Hepatic stellate cell (primary cell): Measurements from ENCODE around the gene BACH2.
"Not testable (repeated sequence)": the region's sequence is repeated elsewhere in the genome, so short reads cannot be mapped to it uniquely, and the experiment has no call there.

Experiments used
- DNase-seq: peaks from one replicate; pipeline ENCODE4 v3.0.0; 2011; ENCODE audit warnings: low spot score

Gene BACH2

GRCh38 chr6:90296341-90297114 lies at the start of gene BACH2:
TSS of gene BACH2 (minus strand) at chr6:90296843. CDS start at chr6:90008844, 287,999 bp downstream.
- peak; percentile 43 for DNase-seq

GRCh38 chr6:90343576-90343975 lies 46.9 kb upstream of the BACH2 start:
- DNase-seq, result no peak

- no peak for DNase-seq
These were observed 41.8 kb upstream of the BACH2 start for GRCh38 chr6:90338409-90338808.

GRCh38 chr6:90336388-90336947 lies 39.8 kb upstream of the BACH2 start:
- no peak for DNase-seq

GRCh38 chr6:90333928-90334327 lies 37.3 kb upstream of the BACH2 start:
- DNase-seq, result no peak

GRCh38 chr6:90332978-90333543 lies 36.4 kb upstream of the BACH2 start:
- DNase-seq, result not testable (repeated sequence)

- no peak for DNase-seq
These were observed 32.9 kb upstream of the BACH2 start for GRCh38 chr6:90329386-90330077.

GRCh38 chr6:90328004-90328403 lies 31.4 kb upstream of the BACH2 start:
- DNase-seq, result no peak

- no peak for DNase-seq
These were observed 29.9 kb upstream of the BACH2 start for GRCh38 chr6:90326404-90327057.

GRCh38 chr6:90323706-90324105 lies 27.1 kb upstream of the BACH2 start:
- no peak for DNase-seq

- DNase-seq, result no peak
These were observed 26.4 kb upstream of the BACH2 start for GRCh38 chr6:90322976-90323474.

- DNase-seq, result no peak
These were observed 23.5 kb upstream of the BACH2 start for GRCh38 chr6:90319979-90320685.

- no peak for DNase-seq
These were observed 22.4 kb upstream of the BACH2 start for GRCh38 chr6:90319044-90319443.

GRCh38 chr6:90315986-90316385 lies 19.3 kb upstream of the BACH2 start:
- no peak for DNase-seq

GRCh38 chr6:90315354-90315950 lies 18.8 kb upstream of the BACH2 start:
- DNase-seq, result no peak

GRCh38 chr6:90314514-90314913 lies 17.9 kb upstream of the BACH2 start:
- no peak for DNase-seq

GRCh38 chr6:90311569-90311968 lies 14.9 kb upstream of the BACH2 start:
- no peak for DNase-seq

GRCh38 chr6:90305800-90306448 lies 9.3 kb upstream of the BACH2 start:
- DNase-seq, result no peak

GRCh38 chr6:90304308-90304707 lies 7.7 kb upstream of the BACH2 start:
- DNase-seq, result no peak

- no peak for DNase-seq
These were observed 6.4 kb upstream of the BACH2 start for GRCh38 chr6:90303039-90303438.

- no peak for DNase-seq
These were observed 5.7 kb upstream of the BACH2 start for GRCh38 chr6:90302320-90302719.
